GM18867 (cell line): ENCODE results near the gene BCLAF3.

Source experiments
- ATAC-seq: cut with Tn5 transposase; IDR thresholded peaks from one replicate; pipeline ENCODE4 v1.9.1; 2021; ENCODE audit warnings: mild to moderate bottlenecking, moderate library complexity; ENCODE audit not compliant: unreplicated experiment

BCLAF3 gene

DNA sequence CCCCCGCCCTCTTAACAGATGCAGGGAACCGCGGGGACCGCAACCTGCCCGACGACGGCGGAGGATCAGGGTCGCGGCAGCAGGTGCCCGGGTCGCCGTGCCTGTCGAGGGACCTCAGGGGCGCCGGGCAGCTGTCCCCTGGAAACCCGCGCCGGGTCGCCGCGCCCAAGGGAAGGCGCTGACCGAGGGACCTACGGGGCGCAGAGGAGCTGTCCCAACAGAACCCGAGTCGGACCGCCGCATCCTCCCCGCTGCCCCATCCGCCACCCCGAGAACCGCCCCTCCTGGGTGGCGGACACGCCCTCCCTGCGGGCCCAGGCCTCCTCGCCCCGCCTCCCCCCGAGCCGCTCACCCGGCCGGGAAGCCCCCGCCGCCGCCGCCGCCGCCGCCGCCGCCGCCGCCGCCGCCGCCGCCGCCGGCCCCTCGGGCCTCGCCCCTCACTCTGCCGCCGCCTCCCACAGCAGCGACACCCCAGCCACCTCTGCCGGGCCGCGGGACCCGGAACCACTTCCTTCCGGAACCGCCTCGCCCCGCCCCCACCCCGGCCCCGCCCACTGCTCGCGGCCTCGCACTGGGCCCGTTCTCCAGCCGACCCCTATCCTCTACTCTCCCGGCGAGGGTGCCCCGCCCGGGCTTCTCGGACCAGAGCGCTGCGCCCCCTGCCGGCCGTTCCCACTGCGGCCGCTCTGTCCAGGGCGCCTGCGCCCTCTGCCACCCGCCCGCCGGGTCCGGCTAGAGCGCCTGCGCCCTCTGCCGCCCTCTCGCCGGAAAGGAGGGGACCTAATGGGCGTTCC is at the start of gene BCLAF3:
TSS of gene BCLAF3 (minus strand) at position 506 of the 794 bp plus-strand sequence. CDS start 20,797 bp downstream, outside the sequence.
- peak; percentile 91 for ATAC-seq

DNA sequence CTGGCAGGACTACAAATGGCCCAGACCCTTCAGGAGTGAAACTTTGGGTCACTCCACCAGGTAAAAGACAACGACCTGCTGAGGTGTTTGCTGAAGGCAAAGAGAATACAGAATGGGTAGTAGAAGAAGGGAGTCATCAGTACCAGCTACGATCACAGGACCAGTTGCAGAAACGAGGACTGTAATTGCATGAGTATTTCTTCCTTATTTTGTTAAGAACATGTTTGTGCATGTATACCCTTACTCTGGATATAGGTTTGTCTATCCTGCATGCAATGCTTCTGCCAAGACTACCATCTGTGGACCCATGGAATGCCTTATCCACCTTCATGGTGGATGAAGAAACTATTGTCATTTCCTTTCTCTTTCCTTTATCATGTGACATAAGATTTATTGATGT is 48.1 kb upstream of the BCLAF3 start:
- no peak for ATAC-seq

DNA sequence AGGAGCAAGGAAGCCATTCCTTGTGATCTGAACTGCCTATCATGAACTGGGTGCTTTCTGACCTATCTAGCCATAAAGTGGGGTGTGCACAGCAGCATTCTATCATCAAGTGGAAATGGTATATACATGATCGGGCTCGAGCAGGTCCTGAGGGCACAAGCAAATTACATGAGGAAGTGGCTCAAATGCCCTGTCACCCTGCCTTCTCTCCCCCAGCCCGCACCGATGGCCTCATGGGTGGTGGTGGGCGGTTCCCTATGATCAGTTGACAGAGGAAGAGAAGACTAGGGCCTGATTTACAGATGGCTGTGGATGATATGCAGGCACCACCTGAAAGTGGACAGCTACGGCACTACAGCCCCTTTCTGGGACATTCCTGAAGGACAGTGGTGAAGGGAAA is 46.3 kb upstream of the BCLAF3 start:
- no peak for ATAC-seq

DNA sequence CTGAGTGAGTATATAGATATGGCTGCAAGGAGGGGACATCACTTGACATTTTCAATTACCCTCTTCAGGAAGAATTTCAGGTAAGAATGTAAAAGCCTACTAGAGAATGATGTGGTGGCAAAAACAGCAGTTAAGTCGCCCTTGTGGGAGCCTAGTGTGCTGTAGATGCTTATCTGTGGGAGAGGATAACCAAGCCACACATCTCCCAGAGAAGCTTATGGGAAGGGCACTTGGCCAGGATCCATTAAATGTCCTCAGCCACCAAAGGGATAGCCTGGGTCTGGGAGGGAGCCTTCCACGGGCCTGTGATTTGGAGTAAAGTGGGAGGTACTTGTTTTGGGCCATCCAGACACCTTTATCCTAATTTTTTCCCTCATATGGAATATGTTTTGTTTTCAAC is 41.3 kb upstream of the BCLAF3 start:
- no peak for ATAC-seq

DNA sequence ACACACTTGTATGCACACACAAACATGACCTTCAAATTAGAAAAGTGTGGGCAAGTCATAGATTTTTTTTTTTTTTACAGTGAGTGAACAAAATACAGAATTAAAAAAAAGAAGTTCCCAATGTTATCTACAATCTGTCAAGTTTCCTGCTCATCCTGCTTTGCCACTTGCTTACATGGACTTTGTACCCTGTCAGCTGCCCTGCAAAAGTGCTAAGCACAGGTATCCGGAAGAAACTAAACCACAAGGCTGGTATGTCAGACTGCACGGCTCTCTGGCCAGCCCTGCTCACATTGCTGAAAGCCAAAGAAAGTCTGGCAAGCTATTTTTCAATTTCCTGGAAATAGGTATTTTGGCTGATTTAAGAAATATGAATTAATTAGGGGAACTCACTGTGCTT is 38.9 kb upstream of the BCLAF3 start:
- no peak for ATAC-seq

DNA sequence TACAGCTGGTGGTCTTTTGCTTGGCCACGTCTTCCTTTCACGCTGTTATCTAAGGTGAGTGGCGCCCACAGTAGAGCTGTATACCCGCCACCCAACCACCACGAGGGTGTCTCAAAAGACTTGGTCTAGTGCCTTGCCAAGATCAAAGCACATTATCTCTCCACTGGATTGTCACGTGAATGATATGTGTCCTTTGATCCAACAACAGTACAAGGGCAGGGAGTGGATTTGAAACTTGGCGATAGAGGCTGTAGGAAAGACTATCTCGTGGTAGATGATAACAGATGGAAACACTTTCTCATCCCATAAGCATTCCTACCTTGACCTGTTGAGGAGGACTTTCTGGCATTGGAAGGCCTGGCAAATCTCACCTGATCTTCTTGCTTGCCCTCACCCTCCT is 37.7 kb upstream of the BCLAF3 start:
- no peak for ATAC-seq

DNA sequence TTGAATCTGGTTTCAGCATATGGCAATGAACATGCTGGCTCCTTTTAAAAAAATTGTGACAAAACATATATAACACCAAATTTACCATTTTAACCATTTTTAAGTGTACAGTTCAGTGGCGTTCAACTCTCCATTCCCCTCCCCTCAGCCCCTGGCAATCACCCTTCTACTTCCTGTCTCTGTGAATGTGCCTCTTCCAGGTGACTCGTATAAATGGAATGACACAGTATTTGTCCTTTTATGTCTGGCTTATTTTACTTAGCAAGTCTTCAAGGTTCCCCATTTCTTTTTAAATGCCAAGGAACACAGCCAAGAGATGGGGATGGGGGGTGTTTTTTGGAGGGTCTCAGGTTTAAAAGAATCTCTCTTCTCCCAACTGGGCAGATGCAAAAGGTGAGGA is 35.4 kb upstream of the BCLAF3 start:
- no peak for ATAC-seq

DNA sequence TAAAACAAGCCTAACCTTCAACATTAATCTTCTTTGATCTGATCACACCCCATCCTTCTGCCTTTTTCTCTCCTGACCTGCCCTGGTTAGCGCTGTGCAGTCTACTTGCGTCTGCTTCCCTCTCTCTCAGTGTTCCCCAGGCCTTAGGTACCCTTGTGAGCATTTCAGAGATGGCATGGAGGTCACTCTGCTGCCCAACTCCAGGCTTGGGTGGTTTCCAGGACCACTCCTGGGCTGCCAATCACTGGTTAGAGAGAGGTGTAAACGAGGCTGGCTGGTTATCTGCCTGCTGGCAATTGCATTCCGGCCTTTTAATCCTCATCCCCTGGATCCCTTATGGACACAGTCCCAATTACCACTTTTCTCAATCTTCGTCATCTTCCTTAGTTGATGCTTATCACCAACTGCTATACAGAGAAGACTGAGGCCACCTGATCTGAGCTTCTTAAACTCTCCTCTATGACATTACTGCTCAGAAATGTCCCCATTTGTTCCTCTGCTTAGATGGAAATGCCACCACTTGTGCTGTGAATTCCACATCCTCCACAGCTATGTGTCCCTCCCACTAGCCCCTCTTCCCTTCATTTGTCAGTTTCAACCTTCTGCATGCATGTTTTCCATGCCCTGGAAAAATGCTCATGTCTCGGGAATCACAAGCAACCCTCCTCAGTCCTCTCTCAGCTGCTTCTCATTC is 29.0 kb upstream of the BCLAF3 start:
- ATAC-seq, result no peak

DNA sequence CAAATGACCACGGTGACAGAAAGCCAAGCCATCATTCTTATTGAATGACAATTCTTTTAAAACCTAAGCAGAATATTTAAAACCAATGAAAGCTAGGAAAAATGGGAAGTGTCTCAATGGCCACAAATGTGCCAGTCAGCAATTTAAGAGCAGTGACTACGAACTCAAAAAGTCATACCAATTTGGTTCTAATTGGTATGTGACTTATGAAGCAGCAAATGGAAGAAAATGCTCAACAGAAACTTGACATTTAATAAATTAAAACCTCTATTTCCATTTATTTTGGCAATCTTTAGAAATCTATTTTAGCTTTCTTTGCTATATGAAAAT is 25.7 kb upstream of the BCLAF3 start:
- ATAC-seq, result no peak

DNA sequence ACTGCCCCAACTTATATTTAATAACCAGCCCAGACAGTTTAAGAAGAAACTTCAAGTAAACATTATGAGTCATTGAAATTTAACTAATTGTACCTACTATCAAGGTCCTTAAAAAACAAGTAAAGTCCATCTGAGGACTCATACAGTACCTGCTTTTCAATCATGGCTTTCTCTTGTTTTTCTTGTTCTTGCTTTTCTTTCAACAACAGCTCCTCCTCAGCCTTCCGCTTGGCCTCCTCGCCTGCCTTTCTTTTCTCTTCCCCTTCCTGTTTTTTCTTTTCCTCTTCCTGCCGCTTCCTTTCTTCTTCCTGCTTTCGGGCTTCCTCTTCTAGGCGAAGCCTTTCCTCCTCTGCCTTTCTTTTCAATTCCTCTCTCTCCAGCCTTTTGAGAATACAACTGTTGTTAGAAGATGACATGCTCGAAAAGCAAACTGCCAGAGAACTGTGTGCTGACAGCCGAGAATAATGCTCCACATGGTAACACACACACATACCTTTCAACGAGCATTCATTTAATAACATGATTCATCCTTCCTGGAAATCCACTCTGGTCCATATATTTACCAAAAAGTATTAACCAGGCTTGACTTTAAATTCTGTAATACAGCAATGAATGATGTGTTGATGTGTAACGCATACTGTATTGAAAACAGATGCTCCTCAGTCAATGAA is 25.2 kb upstream of the BCLAF3 start:
- no peak for ATAC-seq

DNA sequence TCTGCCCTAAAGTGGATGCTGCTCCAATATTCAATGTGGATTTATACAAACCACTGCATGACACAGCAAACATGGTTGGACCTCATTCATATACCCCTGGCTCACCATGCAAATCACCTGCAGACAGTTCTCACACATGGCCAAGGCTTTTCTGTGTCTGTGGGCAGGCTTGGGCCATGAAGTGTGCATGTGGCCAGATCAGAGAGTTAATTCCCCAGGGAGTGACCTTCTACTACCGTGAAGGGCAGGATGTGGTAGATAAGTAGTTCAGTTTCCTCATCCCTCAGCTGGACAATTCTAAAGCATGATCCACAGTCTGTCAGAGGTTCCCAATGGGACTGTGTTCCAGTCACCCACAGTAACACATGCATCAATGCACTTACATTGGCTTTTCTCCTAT is 24.6 kb upstream of the BCLAF3 start:
- ATAC-seq, result no peak

DNA sequence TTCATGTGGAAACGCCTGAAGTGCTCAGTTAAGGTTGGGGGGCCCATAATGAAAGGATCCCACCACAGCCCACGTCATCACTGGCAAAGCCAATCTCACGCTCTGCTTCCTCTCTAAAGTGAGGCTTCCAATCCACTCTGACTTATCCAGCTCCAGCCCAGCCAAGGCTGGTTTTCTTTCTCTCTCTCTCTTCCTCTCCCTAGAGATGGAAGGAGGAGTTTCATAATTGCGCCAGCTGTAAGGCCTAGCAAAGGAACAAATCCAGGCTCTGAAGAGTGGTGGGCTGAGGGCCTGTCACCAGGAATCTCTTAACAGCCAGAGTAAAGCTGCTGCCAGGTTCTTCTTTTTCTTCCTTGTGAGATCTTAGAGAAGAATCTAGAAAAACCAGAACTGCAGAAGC is 20.7 kb upstream of the BCLAF3 start:
- ATAC-seq, result no peak

DNA sequence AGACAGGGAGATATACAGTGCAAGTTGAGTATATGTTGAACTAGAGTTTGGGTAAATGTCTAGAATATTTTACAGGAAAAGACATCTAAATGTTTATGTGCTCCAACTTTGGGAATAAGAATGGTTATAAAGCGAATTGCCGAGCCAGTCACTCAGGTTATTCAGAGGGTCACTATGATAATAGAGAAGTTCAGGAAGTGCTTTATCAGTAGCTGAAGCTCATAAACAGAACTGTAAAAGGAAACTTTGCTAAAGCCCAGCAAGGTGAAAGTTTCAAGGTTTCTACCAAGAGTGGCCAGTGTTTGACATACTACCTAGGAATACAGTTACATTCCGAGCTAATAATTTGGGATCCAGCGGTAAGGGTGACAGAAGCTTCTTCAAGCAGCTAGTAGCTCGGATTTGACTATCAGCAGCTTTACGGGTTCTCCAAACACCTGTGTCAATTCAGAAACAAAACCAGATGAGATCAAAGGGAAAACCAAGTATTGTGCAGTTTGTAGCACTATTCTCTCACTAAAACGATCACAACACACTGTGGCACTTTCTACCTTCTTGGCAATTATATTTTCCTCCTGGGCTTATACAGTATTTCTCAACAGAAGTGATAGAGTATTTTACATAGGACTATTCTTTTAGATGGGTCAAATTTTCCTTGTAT is 17.2 kb upstream of the BCLAF3 start:
- no peak for ATAC-seq

DNA sequence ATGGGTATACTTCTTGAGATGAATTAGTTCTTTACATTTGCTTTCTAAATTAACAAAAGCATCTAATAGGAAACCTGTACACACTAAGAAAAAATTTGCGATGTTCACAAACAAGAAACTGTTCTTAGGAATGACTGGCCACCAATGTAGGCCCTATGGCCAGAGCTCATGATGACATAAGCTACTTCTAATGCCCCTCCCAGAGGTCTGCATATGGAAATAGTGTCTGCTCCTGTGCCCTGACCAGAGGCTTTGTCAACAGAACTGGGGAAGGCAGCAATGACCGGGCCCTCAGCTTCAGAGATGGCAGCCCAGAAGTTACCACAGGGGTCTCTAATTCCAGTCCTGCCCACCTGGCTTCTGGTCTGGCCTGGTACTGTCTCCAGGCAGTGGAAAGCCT is 15.0 kb upstream of the BCLAF3 start:
- no peak for ATAC-seq

DNA sequence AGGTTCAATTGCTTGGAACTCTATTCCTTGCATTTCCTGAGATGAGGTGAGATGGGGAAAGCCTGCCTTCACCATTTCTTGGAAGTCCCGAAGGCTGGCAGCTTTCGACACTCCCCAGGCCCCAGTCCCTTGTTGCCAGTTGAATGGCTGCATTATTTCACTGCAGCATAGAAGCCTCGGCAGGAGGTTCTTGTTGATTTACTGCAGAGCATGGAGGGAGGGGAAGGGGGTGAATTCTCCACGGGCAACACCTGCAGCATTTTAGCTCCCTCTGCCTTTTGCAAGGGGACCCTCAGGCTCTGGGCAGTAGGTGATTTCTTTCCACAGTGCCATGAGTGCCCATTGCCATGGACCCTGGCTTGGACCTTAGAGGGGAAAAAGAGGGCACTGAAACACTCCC is 10.7 kb upstream of the BCLAF3 start:
- ATAC-seq, result no peak

DNA sequence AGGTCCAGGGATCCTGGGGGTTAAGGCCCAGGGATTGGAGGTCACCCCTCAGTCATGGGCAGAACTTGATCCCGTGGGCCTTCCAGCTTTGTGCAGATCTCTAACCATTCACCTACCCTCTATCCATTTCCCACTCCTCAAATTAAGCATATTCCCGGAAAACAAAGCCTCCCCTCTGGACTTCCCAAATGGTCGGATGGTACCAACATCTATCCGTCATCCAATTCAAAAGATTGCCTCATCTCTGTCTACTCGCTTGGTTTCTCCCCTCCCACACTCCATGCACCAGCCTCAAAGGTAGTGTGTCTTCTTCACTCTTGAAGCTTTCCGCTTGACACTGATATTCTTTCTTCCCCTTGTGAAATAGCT is 473 bp upstream of the BCLAF3 start:
- no peak for ATAC-seq

DNA sequence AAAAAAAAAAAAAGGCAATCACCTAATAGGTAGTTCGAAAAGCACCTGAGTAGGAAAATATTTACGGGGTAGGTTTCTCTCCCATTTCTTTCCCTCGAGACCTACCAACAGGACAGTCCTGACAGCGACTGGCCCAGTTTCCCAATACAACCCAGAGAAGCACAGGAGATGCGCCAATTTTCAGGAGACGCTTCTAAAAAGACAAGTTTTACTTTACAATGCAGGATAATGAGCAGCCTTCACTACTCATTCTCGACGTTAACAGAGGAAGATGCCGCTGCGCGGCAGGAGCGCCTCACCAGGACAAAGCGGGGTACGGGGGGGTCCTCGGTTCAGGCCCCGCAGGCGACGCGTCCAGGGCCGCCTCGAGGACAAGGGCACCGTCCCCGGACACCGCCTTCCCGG is 708 bp downstream of the BCLAF3 start:
- ATAC-seq, result peak; percentile 19

DNA sequence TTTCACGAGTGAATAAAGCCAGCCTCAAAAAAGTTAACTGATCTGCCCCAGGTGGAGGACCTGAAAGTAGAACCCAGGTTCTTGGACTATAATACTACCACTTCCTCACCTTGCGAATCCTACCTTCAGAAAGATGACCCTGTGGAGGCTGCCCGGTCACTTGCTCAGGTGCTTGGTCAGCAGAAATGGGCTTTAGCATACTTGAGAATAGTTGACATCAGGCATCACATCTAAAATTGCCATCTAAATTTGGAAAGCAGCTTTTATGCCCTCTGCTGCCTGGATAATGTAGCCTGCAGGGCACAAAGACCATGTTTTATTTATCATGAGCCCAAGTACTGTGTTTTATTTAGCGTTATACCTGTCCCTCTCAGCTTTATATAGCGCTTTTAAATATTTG is 3.0 kb downstream of the BCLAF3 start:
- no peak for ATAC-seq

DNA sequence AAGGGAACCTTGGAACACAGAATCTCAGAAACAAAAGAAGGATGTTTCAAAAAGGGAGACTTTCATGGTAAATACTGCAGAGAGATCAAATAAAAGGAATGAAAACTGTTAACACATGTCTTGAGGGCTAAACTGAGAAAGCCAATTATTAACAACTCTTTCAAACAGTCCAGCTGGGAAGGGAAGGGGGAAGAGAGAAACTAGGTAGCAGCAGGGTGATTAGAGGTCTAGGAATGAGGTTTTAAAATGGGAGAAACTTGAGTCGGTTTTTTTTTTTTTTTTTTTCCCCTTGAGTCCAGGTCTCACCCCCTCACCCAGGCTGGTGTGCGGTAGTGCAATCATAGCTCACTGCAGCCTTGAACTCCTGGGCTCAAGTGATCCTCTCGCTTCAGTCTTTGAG is 4.3 kb downstream of the BCLAF3 start:
- ATAC-seq, result no peak

DNA sequence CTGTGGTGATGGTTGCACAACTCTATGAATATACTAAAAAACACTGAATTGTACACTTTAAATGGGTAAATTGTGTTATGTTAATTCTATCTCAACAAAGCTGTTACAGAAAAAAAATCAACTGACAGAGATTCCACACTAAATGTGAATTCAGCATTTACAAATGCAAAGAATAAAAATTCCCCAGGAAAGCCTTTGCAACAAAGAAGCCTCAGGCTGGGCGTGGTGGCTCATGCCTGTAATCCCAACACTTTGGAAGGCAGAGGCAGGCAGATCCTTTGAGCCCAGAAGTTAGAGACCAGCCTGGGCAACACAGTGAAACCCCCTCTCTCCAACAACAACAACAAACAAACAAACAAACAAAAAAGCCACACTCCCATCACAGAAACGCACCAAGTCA is 8.9 kb downstream of the BCLAF3 start:
- no peak for ATAC-seq

DNA sequence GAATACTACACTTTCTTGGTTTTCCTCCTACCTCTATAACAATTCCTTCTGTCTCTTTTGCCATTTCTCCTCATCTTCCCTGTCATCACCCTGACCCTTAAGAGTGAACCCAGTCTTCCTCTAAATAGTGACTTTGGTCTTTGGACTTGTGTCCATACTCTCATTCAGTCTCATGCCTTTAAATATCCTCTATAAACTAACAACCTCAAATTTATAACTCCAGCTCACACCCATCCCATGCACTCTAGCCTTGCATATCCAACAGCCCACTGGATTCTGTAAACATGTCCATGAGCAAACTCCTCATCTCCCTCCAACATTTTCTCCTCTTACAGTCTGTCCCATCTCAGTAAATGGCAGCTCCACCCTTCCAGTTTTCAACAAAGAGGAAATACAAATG is 15.0 kb downstream of the BCLAF3 start:
- no peak for ATAC-seq

DNA sequence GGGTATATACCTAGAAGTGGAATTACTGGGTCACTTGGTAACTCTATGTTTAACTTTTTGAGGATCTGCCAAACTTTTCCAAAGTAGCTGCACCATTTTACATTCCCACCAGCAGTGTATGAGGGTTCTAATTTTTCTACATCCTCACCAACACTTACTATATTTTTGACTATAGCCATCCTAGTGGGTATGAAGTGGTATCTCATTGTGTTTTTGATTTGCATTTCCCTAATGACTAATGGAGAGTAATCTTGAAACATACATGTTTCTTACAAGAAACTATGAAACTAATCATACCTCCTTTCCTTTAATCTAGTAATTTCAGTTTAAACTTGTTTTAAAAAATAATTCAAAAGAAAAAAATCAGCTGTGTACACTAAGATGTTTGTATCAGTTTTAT is 17.9 kb downstream of the BCLAF3 start:
- no peak for ATAC-seq
